NB4 (cell line): ENCODE data around the gene NAV3.

ENCODE experiments used
- POLR2A ChIP-seq: IDR thresholded peaks from 2 replicates; pipeline ENCODE4 v1.6.1; 2011; ENCODE audit warnings: mild to moderate bottlenecking; ENCODE audit not compliant: insufficient read length; ENCODE audit errors: extremely low read depth
- TF ChIP-seq, protein P1 (sequence below): IDR thresholded peaks from one replicate; pipeline ENCODE4 v1.5.1; 2012; ENCODE audit warnings: low read depth, low read length

DNA sequence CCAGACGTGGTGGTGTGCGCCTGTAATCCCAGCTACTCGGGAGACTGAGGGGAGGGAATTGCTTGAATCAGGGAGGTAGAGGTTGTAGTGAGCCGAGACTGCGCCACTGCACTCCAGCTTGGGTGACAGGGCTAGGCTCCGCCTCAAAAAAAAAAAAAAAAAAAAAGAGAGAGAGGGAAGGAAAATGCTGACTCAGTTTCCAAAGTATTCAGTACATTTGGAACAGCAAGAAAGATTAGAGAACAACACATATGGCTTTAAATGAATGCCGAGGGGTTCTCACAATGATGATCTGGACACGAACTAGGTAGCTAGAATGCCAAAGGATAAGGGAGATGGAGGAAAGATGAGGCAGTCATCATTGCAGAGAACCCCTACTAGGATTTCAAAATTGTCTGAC lies 97.4 kb downstream of the NAV3 start:
- TF ChIP-seq, protein P1, sequence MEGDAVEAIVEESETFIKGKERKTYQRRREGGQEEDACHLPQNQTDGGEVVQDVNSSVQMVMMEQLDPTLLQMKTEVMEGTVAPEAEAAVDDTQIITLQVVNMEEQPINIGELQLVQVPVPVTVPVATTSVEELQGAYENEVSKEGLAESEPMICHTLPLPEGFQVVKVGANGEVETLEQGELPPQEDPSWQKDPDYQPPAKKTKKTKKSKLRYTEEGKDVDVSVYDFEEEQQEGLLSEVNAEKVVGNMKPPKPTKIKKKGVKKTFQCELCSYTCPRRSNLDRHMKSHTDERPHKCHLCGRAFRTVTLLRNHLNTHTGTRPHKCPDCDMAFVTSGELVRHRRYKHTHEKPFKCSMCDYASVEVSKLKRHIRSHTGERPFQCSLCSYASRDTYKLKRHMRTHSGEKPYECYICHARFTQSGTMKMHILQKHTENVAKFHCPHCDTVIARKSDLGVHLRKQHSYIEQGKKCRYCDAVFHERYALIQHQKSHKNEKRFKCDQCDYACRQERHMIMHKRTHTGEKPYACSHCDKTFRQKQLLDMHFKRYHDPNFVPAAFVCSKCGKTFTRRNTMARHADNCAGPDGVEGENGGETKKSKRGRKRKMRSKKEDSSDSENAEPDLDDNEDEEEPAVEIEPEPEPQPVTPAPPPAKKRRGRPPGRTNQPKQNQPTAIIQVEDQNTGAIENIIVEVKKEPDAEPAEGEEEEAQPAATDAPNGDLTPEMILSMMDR: no peak
- TF ChIP-seq POLR2A: no peak
